Esophagus muscularis mucosa (tissue), 4 donors: Measurements from ENCODE around the gene MRTFA.

Experiments used
- CTCF ChIP-seq, 3 experiments: fragments of 200-600 bp in 2 of 3; fragments of 450-650 bp in 1 of 3; sonication (generic) in 2 of 3; IDR thresholded peaks; one replicate each; pipeline ENCODE4 v1.5.1; 2017 to 2019; ENCODE audit warnings: antibody characterized with exemption in 3 of 3, mild to moderate bottlenecking in 2 of 3, moderate library complexity in 1 of 3
- EP300 ChIP-seq: sonication (generic); formaldehyde crosslinking; IDR thresholded peaks from one replicate; pipeline ENCODE4 v1.6.1; 2017; ENCODE audit warnings: antibody characterized with exemption
- POLR2A ChIP-seq: fragments of 450-650 bp; IDR thresholded peaks from one replicate; pipeline ENCODE4 v1.6.1; 2017; ENCODE audit warnings: antibody characterized with exemption, moderate library complexity, mild to moderate bottlenecking, low read depth

- TF ChIP-seq CTCF (IDR thresholded peaks at IDR 0.05) (no peak), POLR2A (no peak), EP300 (no peak)
These were observed 3.5 kb downstream of the MRTFA start for GRCh38 chr22:40633036-40633435.
